ENCODE data around the gene PTBP1. TPM values are rescaled to one million over a fixed set of nuclear protein-coding genes. Genes with fewer than 3 reads are reported as not detected.

Gene PTBP1
- total RNA-seq, 1 donor from 2014 or later: 614 TPM

- Mint-ChIP-seq H3K27ac (ENCODE audit: unreplicated experiment) (no peak overlapping the region), H3K27me3 (ENCODE audit: unreplicated experiment) (peaks cover 3% of the 10 kb centered on the region), H3K4me1 (ENCODE audit: unreplicated experiment) (no peaks in the 10 kb centered on the region), H3K4me3 (ENCODE audit: unreplicated experiment) (no peak overlapping the region), H3K9me3 (ENCODE audit: unreplicated experiment) (no peaks in the 10 kb centered on the region), H3K36me3 (ENCODE audit: low read depth, unreplicated experiment) (peaks cover 4% of the 10 kb centered on the region)
- TF ChIP-seq, protein P1, sequence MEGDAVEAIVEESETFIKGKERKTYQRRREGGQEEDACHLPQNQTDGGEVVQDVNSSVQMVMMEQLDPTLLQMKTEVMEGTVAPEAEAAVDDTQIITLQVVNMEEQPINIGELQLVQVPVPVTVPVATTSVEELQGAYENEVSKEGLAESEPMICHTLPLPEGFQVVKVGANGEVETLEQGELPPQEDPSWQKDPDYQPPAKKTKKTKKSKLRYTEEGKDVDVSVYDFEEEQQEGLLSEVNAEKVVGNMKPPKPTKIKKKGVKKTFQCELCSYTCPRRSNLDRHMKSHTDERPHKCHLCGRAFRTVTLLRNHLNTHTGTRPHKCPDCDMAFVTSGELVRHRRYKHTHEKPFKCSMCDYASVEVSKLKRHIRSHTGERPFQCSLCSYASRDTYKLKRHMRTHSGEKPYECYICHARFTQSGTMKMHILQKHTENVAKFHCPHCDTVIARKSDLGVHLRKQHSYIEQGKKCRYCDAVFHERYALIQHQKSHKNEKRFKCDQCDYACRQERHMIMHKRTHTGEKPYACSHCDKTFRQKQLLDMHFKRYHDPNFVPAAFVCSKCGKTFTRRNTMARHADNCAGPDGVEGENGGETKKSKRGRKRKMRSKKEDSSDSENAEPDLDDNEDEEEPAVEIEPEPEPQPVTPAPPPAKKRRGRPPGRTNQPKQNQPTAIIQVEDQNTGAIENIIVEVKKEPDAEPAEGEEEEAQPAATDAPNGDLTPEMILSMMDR (IDR thresholded peaks at IDR 0.05; ENCODE audit: unreplicated experiment): no peak
- DNase-seq (ENCODE audit: low spot score): no peak
Observed at GRCh38 chr19:751501-752341, 45.5 kb upstream of the PTBP1 start.

GRCh38 chr19:752652-753517, 44.4 kb upstream of the PTBP1 start:
- Mint-ChIP-seq H3K4me1 (ENCODE audit: unreplicated experiment) (no peaks in the 10 kb centered on the region), H3K27me3 (ENCODE audit: unreplicated experiment) (peaks cover 3% of the 10 kb centered on the region), H3K27ac (ENCODE audit: unreplicated experiment) (no peak overlapping the region), H3K9me3 (ENCODE audit: unreplicated experiment) (no peaks in the 10 kb centered on the region), H3K4me3 (ENCODE audit: unreplicated experiment) (no peak overlapping the region), H3K36me3 (ENCODE audit: low read depth, unreplicated experiment) (peaks cover 4% of the 10 kb centered on the region)
- DNase-seq (ENCODE audit: low spot score): no peak
- TF ChIP-seq, protein P1 (IDR thresholded peaks at IDR 0.05; ENCODE audit: unreplicated experiment): no peak

DNA sequence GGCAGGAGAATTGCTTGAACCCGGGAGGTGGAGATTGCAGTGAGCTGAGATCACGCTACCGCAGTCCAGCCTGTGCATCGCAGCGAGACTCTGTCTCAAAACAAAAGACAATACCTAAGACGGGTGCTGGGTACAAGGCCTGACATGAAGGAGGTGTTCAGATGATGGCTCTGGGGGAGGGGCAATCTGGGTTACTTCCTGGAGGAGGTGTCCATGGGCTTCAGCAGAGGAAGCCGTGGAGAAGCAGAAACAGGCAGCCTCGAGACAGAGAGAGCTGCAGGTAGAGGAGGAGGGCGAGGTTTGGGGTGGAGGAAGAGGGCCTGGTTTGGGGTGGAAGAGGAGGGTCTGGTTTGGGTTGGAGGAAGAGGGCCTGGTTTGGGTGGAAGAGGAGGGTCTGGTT, 42.7 kb upstream of the PTBP1 start:
- TF ChIP-seq, protein P1 (IDR thresholded peaks at IDR 0.05; ENCODE audit: unreplicated experiment): no peak
- Mint-ChIP-seq H3K9me3 (ENCODE audit: unreplicated experiment) (peaks cover 7% of the 10 kb centered on the region), H3K4me1 (ENCODE audit: unreplicated experiment) (no peaks in the 10 kb centered on the region), H3K27ac (ENCODE audit: unreplicated experiment) (no peak overlapping the region), H3K36me3 (ENCODE audit: low read depth, unreplicated experiment) (peaks cover 9% of the 10 kb centered on the region), H3K27me3 (ENCODE audit: unreplicated experiment) (peaks cover 3% of the 10 kb centered on the region), H3K4me3 (ENCODE audit: unreplicated experiment) (no peak overlapping the region)
- DNase-seq (ENCODE audit: low spot score): no peak

DNA sequence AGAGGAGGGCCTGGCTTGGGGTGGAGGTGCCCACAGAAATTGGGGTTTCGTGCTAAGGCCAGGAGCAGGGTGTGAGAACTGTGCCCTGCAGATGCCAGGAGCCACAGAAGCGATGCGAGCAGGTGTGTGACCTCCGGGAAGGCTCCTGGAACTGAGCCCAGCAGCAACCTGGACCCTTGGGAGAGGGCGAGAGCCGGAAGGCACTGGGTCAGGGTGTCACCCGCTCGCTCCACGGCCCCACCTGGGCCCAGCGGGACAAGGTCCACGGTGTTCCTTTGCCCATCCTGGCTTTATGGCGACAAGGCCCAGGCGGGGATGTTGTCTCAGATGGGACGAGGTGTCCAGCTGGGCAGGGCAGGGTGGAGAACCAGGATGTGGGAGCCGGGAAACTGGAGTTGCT, 42.2 kb upstream of the PTBP1 start:
- Mint-ChIP-seq H3K4me3 (ENCODE audit: unreplicated experiment) (no peak overlapping the region), H3K36me3 (ENCODE audit: low read depth, unreplicated experiment) (peaks cover 13% of the 10 kb centered on the region), H3K27ac (ENCODE audit: unreplicated experiment) (no peak overlapping the region), H3K4me1 (ENCODE audit: unreplicated experiment) (no peaks in the 10 kb centered on the region), H3K27me3 (ENCODE audit: unreplicated experiment) (peaks cover 3% of the 10 kb centered on the region), H3K9me3 (ENCODE audit: unreplicated experiment) (peaks cover 10% of the 10 kb centered on the region)
- DNase-seq (ENCODE audit: low spot score): no peak
- TF ChIP-seq, protein P1 (IDR thresholded peaks at IDR 0.05; ENCODE audit: unreplicated experiment): no peak

All from endothelial cell (in vitro differentiated cells).